ENCODE measurements around the gene SPTB.

The SPTB gene

DNA sequence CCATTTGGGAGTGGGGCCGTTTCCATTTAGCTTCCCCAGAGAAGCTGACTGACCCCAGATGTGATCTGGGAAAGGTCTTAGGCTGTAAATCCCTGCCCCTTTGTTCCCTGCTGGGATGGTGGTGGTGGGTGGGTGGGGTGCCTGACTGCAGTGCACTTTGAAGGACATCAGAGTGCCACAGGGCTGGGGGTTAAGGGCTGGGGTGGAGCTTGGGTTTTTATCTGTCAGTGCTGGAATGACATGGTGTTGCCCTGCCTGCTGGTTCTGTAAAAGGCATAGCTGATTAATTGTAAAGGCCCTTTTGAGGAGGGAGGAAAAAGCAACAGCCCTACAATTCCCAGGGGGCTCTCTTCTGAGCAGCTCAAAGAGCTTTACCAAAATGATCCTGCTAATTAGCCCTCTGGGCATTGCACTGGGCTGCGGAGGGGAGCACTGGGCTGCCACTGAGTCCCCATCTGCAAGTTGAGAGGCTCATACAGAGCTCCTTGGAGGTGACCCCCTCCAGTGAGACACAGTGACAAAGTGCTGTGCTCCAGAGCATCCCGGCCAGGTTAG is 154.4 kb downstream of the SPTB start:
- H3K4me3 ChIP-seq (ENCODE audit: low read depth, low read length), result no peak overlapping the region
- H3K9me3 ChIP-seq (ENCODE audit: control insufficient read depth, insufficient read depth, low read depth, low read length), result no peaks in the 10 kb centered on the region
- H3K27ac ChIP-seq (ENCODE audit: extremely low read depth, low read depth, low read length), result no peak overlapping the region
- POLR2A ChIA-PET, result interaction anchor here (1.0 kb wide), 2 partner anchors 21 to 29 kb away, joined by 3 to 4 read pairs; partner anchors contain the start of gene PLEKHG3
- peaks cover 0 to 29% of the 10 kb centered on the region in 2 experiments; a peak in 1 of 3 replicates for H3K36me3 ChIP-seq (ENCODE audit: control insufficient read depth in 2 of 2, insufficient read depth in 1 of 2, low read length in 2 of 2)
- CTCF ChIA-PET, result interaction anchor here (0.5 to 2.1 kb wide), 6 partner anchors 11 to 311 kb away, joined by 3 to 9 read pairs (median 3); no protein-coding TSS in a partner anchor
- TF ChIP-seq ZNF341 (tag by site-specific recombination; IDR thresholded peaks at IDR 0.05; ENCODE audit: low read depth) (peak; percentile 93), TRIM28 (IDR thresholded peaks at IDR 0.05; ENCODE audit: borderline replicate concordance, low read length) (no peak), ZNF670 (tag by site-specific recombination; IDR thresholded peaks at IDR 0.05; ENCODE audit: low read depth) (no peak), SP7 (tag by site-specific recombination; IDR thresholded peaks at IDR 0.05) (0 out of 2 replicates have a peak, but pooled peaks have one; percentile 21), FEZF1 (tag by site-specific recombination; IDR thresholded peaks at IDR 0.05) (0 out of 2 replicates have a peak, but pooled peaks have one; percentile 17), ZIC2 (tag by site-specific recombination; IDR thresholded peaks at IDR 0.05) (peak; percentile 80), GLIS1 (tag by site-specific recombination; IDR thresholded peaks at IDR 0.05) (peak; percentile 52)
- H3K4me1 ChIP-seq (ENCODE audit: control insufficient read depth, insufficient read depth, low read length), result peaks cover 28% of the 10 kb centered on the region

GRCh38 chr14:64724578-64724930 is 155.2 kb downstream of the SPTB start:
- CTCF ChIA-PET, result interaction anchor here (0.7 to 2.1 kb wide), 4 partner anchors 10 to 52 kb away, joined by 3 to 9 read pairs (median 3); no protein-coding TSS in a partner anchor
- no peak for TF ChIP-seq ZNF777 (tag by site-specific recombination; IDR thresholded peaks at IDR 0.05; ENCODE audit: borderline replicate concordance)
- no peak for TF ChIP-seq ZNF621 (tag by site-specific recombination; IDR thresholded peaks at IDR 0.05)
- TF ChIP-seq, protein P1, sequence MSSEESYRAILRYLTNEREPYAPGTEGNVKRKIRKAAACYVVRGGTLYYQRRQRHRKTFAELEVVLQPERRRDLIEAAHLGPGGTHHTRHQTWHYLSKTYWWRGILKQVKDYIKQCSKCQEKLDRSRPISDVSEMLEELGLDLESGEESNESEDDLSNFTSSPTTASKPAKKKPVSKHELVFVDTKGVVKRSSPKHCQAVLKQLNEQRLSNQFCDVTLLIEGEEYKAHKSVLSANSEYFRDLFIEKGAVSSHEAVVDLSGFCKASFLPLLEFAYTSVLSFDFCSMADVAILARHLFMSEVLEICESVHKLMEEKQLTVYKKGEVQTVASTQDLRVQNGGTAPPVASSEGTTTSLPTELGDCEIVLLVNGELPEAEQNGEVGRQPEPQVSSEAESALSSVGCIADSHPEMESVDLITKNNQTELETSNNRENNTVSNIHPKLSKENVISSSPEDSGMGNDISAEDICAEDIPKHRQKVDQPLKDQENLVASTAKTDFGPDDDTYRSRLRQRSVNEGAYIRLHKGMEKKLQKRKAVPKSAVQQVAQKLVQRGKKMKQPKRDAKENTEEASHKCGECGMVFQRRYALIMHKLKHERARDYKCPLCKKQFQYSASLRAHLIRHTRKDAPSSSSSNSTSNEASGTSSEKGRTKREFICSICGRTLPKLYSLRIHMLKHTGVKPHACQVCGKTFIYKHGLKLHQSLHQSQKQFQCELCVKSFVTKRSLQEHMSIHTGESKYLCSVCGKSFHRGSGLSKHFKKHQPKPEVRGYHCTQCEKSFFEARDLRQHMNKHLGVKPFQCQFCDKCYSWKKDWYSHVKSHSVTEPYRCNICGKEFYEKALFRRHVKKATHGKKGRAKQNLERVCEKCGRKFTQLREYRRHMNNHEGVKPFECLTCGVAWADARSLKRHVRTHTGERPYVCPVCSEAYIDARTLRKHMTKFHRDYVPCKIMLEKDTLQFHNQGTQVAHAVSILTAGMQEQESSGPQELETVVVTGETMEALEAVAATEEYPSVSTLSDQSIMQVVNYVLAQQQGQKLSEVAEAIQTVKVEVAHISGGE (tag by site-specific recombination; conservative IDR thresholded peaks at IDR 0.05; ENCODE audit: low read depth), result no peak
- TF ChIP-seq ZNF707 (tag by site-specific recombination; IDR thresholded peaks at IDR 0.05), result no peak
- TF ChIP-seq ZBTB48 (tag by site-specific recombination; IDR thresholded peaks at IDR 0.05), result no peak
- TF ChIP-seq BCL11B (tag by site-specific recombination; IDR thresholded peaks at IDR 0.05; ENCODE audit: low read depth), result no peak
- TF ChIP-seq ZNF561 (tag by site-specific recombination; IDR thresholded peaks at IDR 0.05; ENCODE audit: borderline replicate concordance), result no peak
- TF ChIP-seq ZNF692 (tag by site-specific recombination; IDR thresholded peaks at IDR 0.05), result no peak
- TF ChIP-seq ZNF626 (tag by site-specific recombination; IDR thresholded peaks at IDR 0.05), result no peak
- no peak for TF ChIP-seq ZBTB20 (tag by site-specific recombination; IDR thresholded peaks at IDR 0.05)
- TF ChIP-seq ZNF677 (tag by site-specific recombination; IDR thresholded peaks at IDR 0.05), result no peak
- no peak for TF ChIP-seq ZNF645 (tag by site-specific recombination; IDR thresholded peaks at IDR 0.05)
- TF ChIP-seq ZNF366 (tag by site-specific recombination; conservative IDR thresholded peaks at IDR 0.05), result no peak
- TF ChIP-seq SP7 (tag by site-specific recombination; IDR thresholded peaks at IDR 0.05), result no peak
- TF ChIP-seq ZNF341 (tag by site-specific recombination; IDR thresholded peaks at IDR 0.05; ENCODE audit: low read depth), result no peak
- no peak for TF ChIP-seq ZSCAN18 (tag by site-specific recombination; IDR thresholded peaks at IDR 0.05)
- TF ChIP-seq MEIS1 (CRISPR knock-in tag; IDR thresholded peaks at IDR 0.05; ENCODE audit: borderline replicate concordance), result no peak
- no peak for TF ChIP-seq YY2 (tag by site-specific recombination; IDR thresholded peaks at IDR 0.05)
- Histone ChIP-seq H3K36me3 (ENCODE audit: control insufficient read depth in 2 of 2, insufficient read depth in 1 of 2, low read length in 2 of 2) (peaks cover 0 to 22% of the 10 kb centered on the region in 2 experiments; a peak in 1 of 3 replicates), H3K4me3 (ENCODE audit: low read depth, low read length) (no peak overlapping the region), H3K27ac (ENCODE audit: extremely low read depth, low read depth, low read length) (no peak overlapping the region), H3K9me3 (ENCODE audit: control insufficient read depth, insufficient read depth, low read depth, low read length) (no peaks in the 10 kb centered on the region), H3K4me1 (ENCODE audit: control insufficient read depth, insufficient read depth, low read length) (peaks cover 34% of the 10 kb centered on the region)
- POLR2A ChIA-PET, result no interaction called here

All from HEK293 (cell line).